Esophagus squamous epithelium (tissue), 5 donors: ENCODE results near the gene SNX7. TPM values are rescaled to one million over a fixed set of nuclear protein-coding genes. Genes with fewer than 3 reads are reported as not detected.

Source experiments
- DNase-seq: peaks from one replicate; lab custom pipeline; 2025; lab: John Stamatoyannopoulos, UW
- H3K27ac ChIP-seq, 4 donors: fragments of 200-600 bp; sonication (generic); one replicate each; pipeline ENCODE4 v1.5.1; 2016 to 2019; ENCODE audit warnings: mild to moderate bottlenecking in 1 of 4
- H3K27me3 ChIP-seq, 4 donors: fragments of 200-600 bp; sonication (generic); 1 replicate in 3 of 4; 2 replicates in 1 of 4; pipeline versions ENCODE4 v1.5.1 to v1.6.0; 2017 to 2021; ENCODE audit warnings: antibody characterized with exemption in 1 of 4
- H3K36me3 ChIP-seq, 3 donors: fragments of 200-600 bp; sonication (generic); one replicate each; pipeline ENCODE4 v1.5.1; 2016 to 2019
- H3K4me1 ChIP-seq, 3 donors: fragments of 200-600 bp; sonication (generic); one replicate each; pipeline ENCODE4 v1.5.1; 2017 to 2019
- H3K4me3 ChIP-seq, 4 donors: fragments of 200-600 bp; sonication (generic); 1 replicate in 3 of 4; 2 replicates in 1 of 4; pipeline ENCODE4 v1.5.1; 2016 to 2019; ENCODE audit warnings: mild to moderate bottlenecking in 2 of 4, moderate library complexity in 1 of 4
- H3K9me3 ChIP-seq, 3 donors: fragments of 200-600 bp; sonication (generic); one replicate each; pipeline ENCODE4 v1.5.1; 2016 to 2019
- POLR2A ChIP-seq, 4 donors: fragments of 450-650 bp; IDR thresholded peaks; one replicate each; pipeline ENCODE4 v1.6.1; 2017; ENCODE audit warnings: antibody characterized with exemption in 4 of 4, mild to moderate bottlenecking in 4 of 4, moderate library complexity in 3 of 4
- WGBS, 2 donors: methylation state at CpG; one replicate each; pipeline ENCODE4 v1.1.5; 2018; 5-methylcytosine and 5-hydroxymethylcytosine counted together
- intact Hi-C: fragments of 100-400 bp; cut with DNase I; formaldehyde crosslinking; loops from one replicate; pipeline ENCODE4 v1.15.0; 2022
- total RNA-seq, 4 donors: library from RNA; depleted of rRNA; stranded (reverse); fragments of >200 nt; gene quantifications; one replicate each; pipeline ENCODE4 v1.1.0, GENCODE V29; 2016
- TF ChIP-seq, protein P1 (sequence below), 6 experiments: fragments of 450-650 bp in 4 of 6; fragments of 200-600 bp in 2 of 6; sonication (generic) in 2 of 6; IDR thresholded peaks; one replicate each; pipeline ENCODE4 v1.5.1; 2016 to 2019; ENCODE audit warnings: antibody characterized with exemption in 6 of 6, mild to moderate bottlenecking in 4 of 6, moderate library complexity in 4 of 6
- donor health status: DM: yes; HTN: yes; CAD: no.

SNX7 gene
- total RNA-seq, 4 donors from 2014 or later = 9.1 to 33.9 (median 22.1) TPM

GRCh38 chr1:98696077-98696476 lies 34.6 kb downstream of the SNX7 start:
- no peaks in the 10 kb centered on the region for H3K9me3 ChIP-seq
- TF ChIP-seq POLR2A (IDR thresholded peaks at IDR 0.05) = no peak
- TF ChIP-seq, protein P1, sequence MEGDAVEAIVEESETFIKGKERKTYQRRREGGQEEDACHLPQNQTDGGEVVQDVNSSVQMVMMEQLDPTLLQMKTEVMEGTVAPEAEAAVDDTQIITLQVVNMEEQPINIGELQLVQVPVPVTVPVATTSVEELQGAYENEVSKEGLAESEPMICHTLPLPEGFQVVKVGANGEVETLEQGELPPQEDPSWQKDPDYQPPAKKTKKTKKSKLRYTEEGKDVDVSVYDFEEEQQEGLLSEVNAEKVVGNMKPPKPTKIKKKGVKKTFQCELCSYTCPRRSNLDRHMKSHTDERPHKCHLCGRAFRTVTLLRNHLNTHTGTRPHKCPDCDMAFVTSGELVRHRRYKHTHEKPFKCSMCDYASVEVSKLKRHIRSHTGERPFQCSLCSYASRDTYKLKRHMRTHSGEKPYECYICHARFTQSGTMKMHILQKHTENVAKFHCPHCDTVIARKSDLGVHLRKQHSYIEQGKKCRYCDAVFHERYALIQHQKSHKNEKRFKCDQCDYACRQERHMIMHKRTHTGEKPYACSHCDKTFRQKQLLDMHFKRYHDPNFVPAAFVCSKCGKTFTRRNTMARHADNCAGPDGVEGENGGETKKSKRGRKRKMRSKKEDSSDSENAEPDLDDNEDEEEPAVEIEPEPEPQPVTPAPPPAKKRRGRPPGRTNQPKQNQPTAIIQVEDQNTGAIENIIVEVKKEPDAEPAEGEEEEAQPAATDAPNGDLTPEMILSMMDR (IDR thresholded peaks at IDR 0.05) = no peak
- no peak overlapping the region for H3K27ac ChIP-seq
- H3K4me3 ChIP-seq = no peak overlapping the region
- H3K36me3 ChIP-seq = peaks cover 0 to 63% (median 0%) of the 10 kb centered on the region in 3 donors
- intact Hi-C loops = no loop called here
- H3K4me1 ChIP-seq = no peaks in the 10 kb centered on the region
- H3K27me3 ChIP-seq = no peaks in the 10 kb centered on the region
- 83 to 96% methylated on average over 4 of the region's 4 CpGs for WGBS, 2 donors
- DNase-seq = no peak

GRCh38 chr1:98697781-98698180 lies 36.3 kb downstream of the SNX7 start:
- Histone ChIP-seq H3K4me1 (no peaks in the 10 kb centered on the region), H3K4me3 (no peak overlapping the region), H3K36me3 (peaks cover 0 to 61% (median 0%) of the 10 kb centered on the region in 3 donors), H3K27me3 (no peaks in the 10 kb centered on the region), H3K27ac (no peak overlapping the region), H3K9me3 (no peaks in the 10 kb centered on the region)
- intact Hi-C loops = no loop called here
- DNase-seq = no peak
- TF ChIP-seq, protein P1 (IDR thresholded peaks at IDR 0.05) = no peak
- no peak for TF ChIP-seq POLR2A (IDR thresholded peaks at IDR 0.05)
- WGBS, 2 donors = 53 to 56% methylated on average over 1 of the region's 1 CpG

GRCh38 chr1:98698625-98699024 lies 37.1 kb downstream of the SNX7 start:
- Histone ChIP-seq H3K27me3 (no peaks in the 10 kb centered on the region), H3K4me1 (no peaks in the 10 kb centered on the region), H3K4me3 (no peak overlapping the region), H3K27ac (no peak overlapping the region), H3K36me3 (peaks cover 0 to 58% (median 0%) of the 10 kb centered on the region in 3 donors), H3K9me3 (no peaks in the 10 kb centered on the region)
- intact Hi-C loops = no loop called here
- 88 to 93% methylated on average over 3 of the region's 3 CpGs for WGBS, 2 donors
- TF ChIP-seq, protein P1 (IDR thresholded peaks at IDR 0.05) = no peak
- TF ChIP-seq POLR2A (IDR thresholded peaks at IDR 0.05) = no peak
- no peak for DNase-seq

DNA sequence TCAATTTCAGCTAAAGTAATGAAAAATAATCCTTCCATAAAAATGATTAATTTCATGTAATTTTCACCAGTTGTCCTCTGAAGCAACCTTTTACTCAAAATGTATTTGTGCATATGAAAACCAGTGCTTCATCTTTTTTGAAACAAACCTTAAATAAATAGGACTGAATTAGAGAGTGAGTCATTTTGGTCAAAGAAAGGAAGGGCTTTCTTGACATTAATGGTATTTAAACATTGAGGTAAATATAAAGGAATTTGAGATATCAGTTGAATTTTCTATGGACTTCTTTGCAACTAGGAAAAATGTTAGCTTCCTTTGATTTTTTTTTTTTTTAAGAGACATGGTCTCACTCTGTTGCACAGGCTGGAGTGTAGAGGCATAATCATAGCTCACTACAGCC lies 38.7 kb downstream of the SNX7 start:
- TF ChIP-seq, protein P1 (IDR thresholded peaks at IDR 0.05) = no peak
- no peak for TF ChIP-seq POLR2A (IDR thresholded peaks at IDR 0.05)
- intact Hi-C loops = no loop called here
- no peak for DNase-seq

DNA sequence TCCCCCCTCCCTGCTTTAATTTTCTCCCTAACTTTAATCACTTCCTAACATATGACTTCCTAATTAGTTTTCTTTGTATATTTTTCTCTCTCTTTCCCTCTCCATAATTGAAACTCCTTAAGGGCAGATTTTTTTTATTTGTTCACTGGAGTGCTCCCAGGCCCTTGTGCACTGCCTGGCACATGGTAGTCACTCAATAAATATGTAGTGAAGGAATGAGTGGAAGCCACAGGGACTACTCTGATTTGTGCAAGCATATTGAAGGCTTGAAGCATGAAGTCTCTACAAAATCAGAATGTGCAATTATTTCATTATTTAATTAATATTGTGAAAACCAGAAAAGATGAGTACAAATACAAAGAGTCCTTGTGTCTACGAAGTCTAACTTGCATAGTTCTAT lies 41.5 kb downstream of the SNX7 start:
- TF ChIP-seq, protein P1 (IDR thresholded peaks at IDR 0.05) = no peak
- TF ChIP-seq POLR2A (IDR thresholded peaks at IDR 0.05) = no peak
- Histone ChIP-seq H3K4me3 (no peak overlapping the region), H3K27ac (no peak overlapping the region), H3K36me3 (peaks cover 0 to 50% (median 0%) of the 10 kb centered on the region in 3 donors), H3K27me3 (no peaks in the 10 kb centered on the region), H3K4me1 (no peaks in the 10 kb centered on the region), H3K9me3 (no peaks in the 10 kb centered on the region)
- intact Hi-C loops = no loop called here
- no peak for DNase-seq
- WGBS, 2 donors = 86 to 88% methylated on average over 1 of the region's 1 CpG

More for the DNA sequence above, 38.7 kb downstream of the SNX7 start:
- peaks cover 0 to 63% (median 0%) of the 10 kb centered on the region in 3 donors for H3K36me3 ChIP-seq
- no peaks in the 10 kb centered on the region for H3K4me1 ChIP-seq
- no peaks in the 10 kb centered on the region for H3K27me3 ChIP-seq
- H3K27ac ChIP-seq = no peak overlapping the region
- H3K9me3 ChIP-seq = no peaks in the 10 kb centered on the region
- H3K4me3 ChIP-seq = no peak overlapping the region
